ENCODE measurements around the gene JAK2.

GRCh38 chr9:5112109-5112592, 127.1 kb downstream of the JAK2 start:
- no peak for TF ChIP-seq CTCF (IDR thresholded peaks at IDR 0.05; ENCODE audit: low read length)
- no peak for TF ChIP-seq EZH2 (IDR thresholded peaks at IDR 0.05; ENCODE audit: borderline replicate concordance, low read length)

All from OCI-LY1 (cell line).